OCI-M2 (cell line): ENCODE data around the gene CLDN15.
"Not testable (repeated sequence)": the region's sequence is repeated elsewhere in the genome, so short reads cannot be mapped to it uniquely, and the experiment has no call there.

Source experiments
- DNase-seq: peaks from one replicate; lab custom pipeline; 2025; ENCODE audit not compliant: unreplicated experiment; lab: John Stamatoyannopoulos, UW

CLDN15 gene

GRCh38 chr7:101200504-101200861, 37.1 kb downstream of the CLDN15 start:
- DNase-seq, result no peak

- not testable (repeated sequence) for DNase-seq
These were observed 38.1 kb downstream of the CLDN15 start for GRCh38 chr7:101199522-101199921.

- DNase-seq, result no peak
These were observed 39.1 kb downstream of the CLDN15 start for GRCh38 chr7:101198476-101198875.

GRCh38 chr7:101197991-101198390, 39.6 kb downstream of the CLDN15 start:
- no peak for DNase-seq

- DNase-seq, result no peak
These were observed 41.7 kb downstream of the CLDN15 start for GRCh38 chr7:101195884-101196283.

GRCh38 chr7:101189109-101189508, 48.5 kb downstream of the CLDN15 start:
- DNase-seq, result no peak

GRCh38 chr7:101186844-101187428, 50.7 kb downstream of the CLDN15 start:
- no peak for DNase-seq

- no peak for DNase-seq
These were observed 51.4 kb downstream of the CLDN15 start for GRCh38 chr7:101186194-101186593.

GRCh38 chr7:101185258-101185839, 52.3 kb downstream of the CLDN15 start:
- DNase-seq, result no peak
